ENCODE data around the gene HMG20B. TPM values are rescaled to one million over a fixed set of nuclear protein-coding genes. Genes with fewer than 3 reads are reported as not detected.
"Not testable (repeated sequence)": the region's sequence is repeated elsewhere in the genome, so short reads cannot be mapped to it uniquely, and the experiment has no call there.

Gene HMG20B
- total RNA-seq, 1 donor: 99.1 TPM

- peak in 2 of 3 donors; percentile 41 to 45 for DNase-seq (ENCODE audit: low read depth in 2 of 3, low spot score in 2 of 3)
These were observed 18.3 kb upstream of the HMG20B start for GRCh38 chr19:3554254-3555083.

GRCh38 chr19:3555653-3556422 lies 16.9 kb upstream of the HMG20B start:
- no peak for DNase-seq (ENCODE audit: low read depth in 2 of 3, low spot score in 2 of 3)

- no peak for DNase-seq (ENCODE audit: low read depth in 2 of 3, low spot score in 2 of 3)
These were observed 16.2 kb upstream of the HMG20B start for GRCh38 chr19:3556423-3556977.

- peak; percentile 37 to 74 (median 60) for DNase-seq (ENCODE audit: low read depth in 2 of 3, low spot score in 2 of 3)
These were observed 15.7 kb upstream of the HMG20B start for GRCh38 chr19:3556978-3557460.

- peak; percentile 83 to 95 (median 92) for DNase-seq (ENCODE audit: low read depth in 2 of 3, low spot score in 2 of 3)
These were observed 15.1 kb upstream of the HMG20B start, which contains the start of gene MFSD12 for GRCh38 chr19:3557461-3558248. TSS of gene MFSD12 (minus strand) at chr19:3557586. CDS start at chr19:3557403, 183 bp downstream.

- no peak for DNase-seq (ENCODE audit: low read depth in 2 of 3, low spot score in 2 of 3)
These were observed 8.8 kb upstream of the HMG20B start for GRCh38 chr19:3563709-3564524.

GRCh38 chr19:3565139-3565538 lies 7.6 kb upstream of the HMG20B start:
- no peak for DNase-seq (ENCODE audit: low read depth in 2 of 3, low spot score in 2 of 3)

- not testable (repeated sequence) for DNase-seq (ENCODE audit: low read depth in 2 of 3, low spot score in 2 of 3)
These were observed 2.7 kb upstream of the HMG20B start for GRCh38 chr19:3570042-3570441.

GRCh38 chr19:3570606-3571011 lies 2.1 kb upstream of the HMG20B start:
- no peak for DNase-seq (ENCODE audit: low read depth in 2 of 3, low spot score in 2 of 3)

GRCh38 chr19:3572132-3572854 lies 451 bp upstream of the HMG20B start:
- peak; percentile 97 to 100 (median 100) for DNase-seq (ENCODE audit: low read depth in 2 of 3, low spot score in 2 of 3)

GRCh38 chr19:3573162-3573857 lies 566 bp downstream of the HMG20B start:
- DNase-seq (ENCODE audit: low read depth in 2 of 3, low spot score in 2 of 3): peak in 1 of 3 donors; percentile 22

- peak; percentile 41 to 96 (median 96) for DNase-seq (ENCODE audit: low read depth in 2 of 3, low spot score in 2 of 3)
These were observed 1.3 kb downstream of the HMG20B start for GRCh38 chr19:3573858-3574637.

GRCh38 chr19:3575260-3575741 lies 2.6 kb downstream of the HMG20B start:
- DNase-seq (ENCODE audit: low read depth in 2 of 3, low spot score in 2 of 3): no peak

GRCh38 chr19:3575949-3576673 lies 3.4 kb downstream of the HMG20B start:
- DNase-seq (ENCODE audit: low read depth in 2 of 3, low spot score in 2 of 3): no peak

GRCh38 chr19:3576696-3577443 lies 4.1 kb downstream of the HMG20B start:
- peak in 1 of 3 donors; percentile 40 for DNase-seq (ENCODE audit: low read depth in 2 of 3, low spot score in 2 of 3)
